Left lung (tissue), 10 donors: ENCODE measurements around the gene B4GALT4. TPM values are rescaled to one million over a fixed set of nuclear protein-coding genes. Genes with fewer than 3 reads are reported as not detected.
"Not testable (repeated sequence)": the region's sequence is repeated elsewhere in the genome, so short reads cannot be mapped to it uniquely, and the experiment has no call there.

Experiments
- ATAC-seq: fragments of 200-7000 bp; cut with Tn5 transposase; one replicate; pipeline ENCODE4 v1.9.1; 2020; ENCODE audit warnings: moderate library complexity
- DNase-seq, 4 donors: peaks; one replicate each; pipeline ENCODE4 v3.0.0-alpha.2; 2013 to 2020
- H3K27ac ChIP-seq, 2 donors: fragments of 200-600 bp; sonication (generic) in 1 of 2; one replicate each; pipeline versions ENCODE4 v1.5.0 to v1.8.0; 2020 to 2021
- H3K27me3 ChIP-seq, 2 donors: fragments of 200-600 bp; sonication (generic) in 1 of 2; one replicate each; pipeline versions ENCODE4 v1.5.0 to v1.8.0; 2020 to 2021
- H3K36me3 ChIP-seq, 2 donors: fragments of 200-600 bp; sonication (generic) in 1 of 2; one replicate each; pipeline versions ENCODE4 v1.5.0 to v1.8.0; 2020 to 2021
- H3K4me1 ChIP-seq, 2 donors: fragments of 200-600 bp; one replicate each; pipeline ENCODE4 v1.8.0; 2021
- H3K4me3 ChIP-seq, 2 donors: fragments of 200-600 bp; sonication (generic) in 1 of 2; one replicate each; pipeline versions ENCODE4 v1.5.0 to v1.8.0; 2020 to 2021; ENCODE audit warnings: mild to moderate bottlenecking in 1 of 2
- H3K9me3 ChIP-seq, 2 donors: fragments of 200-600 bp; sonication (generic) in 1 of 2; one replicate each; pipeline versions ENCODE4 v1.5.0 to v1.8.0; 2020 to 2021
- CTCF ChIP-seq, 2 donors: fragments of 200-600 bp; sonication (generic) in 1 of 2; IDR thresholded peaks; one replicate each; pipeline versions ENCODE4 v1.5.0 to v1.8.0; 2021; ENCODE audit warnings: antibody characterized with exemption in 2 of 2
- intact Hi-C, 2 donors: fragments of 100-400 bp; cut with DNase I; formaldehyde crosslinking; loops; one replicate each; pipeline versions ENCODE4 v1.11.2 to v1.14.2; 2022
- polyA plus RNA-seq, 6 donors: library from polyadenylated mRNA; unstranded; fragments of 120-200 nt; gene quantifications; one replicate each; pipeline ENCODE4 v1.2.1, GENCODE V29; 2013; ENCODE audit not compliant: insufficient read length in 6 of 6
- total RNA-seq, 2 donors: library from RNA; stranded (reverse); fragmentation: NEBNext Ultra II Directional; extraction: Animal tissue kit (Norgen Biotek cat#: 25700); gene quantifications; one replicate each; pipeline ENCODE4 v1.2.1, GENCODE V29; 2021
- donor health status: DM: no; HTN: yes; CAD: no.
- donor health status: DM: no; HTN: no; CAD: no.

B4GALT4 gene
- total and polyA plus RNA-seq, 8 donors, result 14.9 to 35.4 (median 29.2) TPM

GRCh38 chr3:119177321-119177720 lies 63.4 kb downstream of the B4GALT4 start:
- Histone ChIP-seq H3K9me3 (no peaks in the 10 kb centered on the region), H3K27me3 (peaks cover 0 to 6% of the 10 kb centered on the region in 2 donors), H3K4me3 (no peak overlapping the region), H3K27ac (no peak overlapping the region), H3K36me3 (no peaks in the 10 kb centered on the region), H3K4me1 (no peaks in the 10 kb centered on the region)
- ATAC-seq (no peak), DNase-seq (no peak)
- no peak for TF ChIP-seq CTCF (IDR thresholded peaks at IDR 0.05)
- intact Hi-C loops, result no loop called here

- intact Hi-C loops, result no loop called here
Observed at GRCh38 chr3:119176778-119177177, 63.9 kb downstream of the B4GALT4 start.

GRCh38 chr3:119175872-119176756 lies 64.6 kb downstream of the B4GALT4 start:
- ATAC-seq (no peak), DNase-seq (no peak)
- H3K9me3 ChIP-seq, result no peaks in the 10 kb centered on the region
- no peaks in the 10 kb centered on the region for H3K4me1 ChIP-seq
- no peak for TF ChIP-seq CTCF (IDR thresholded peaks at IDR 0.05)
- no peaks in the 10 kb centered on the region for H3K36me3 ChIP-seq
- H3K27me3 ChIP-seq, result peaks cover 0 to 6% of the 10 kb centered on the region in 2 donors
- H3K27ac ChIP-seq, result no peak overlapping the region
- intact Hi-C loops, result no loop called here
- no peak overlapping the region for H3K4me3 ChIP-seq

More at GRCh38 chr3:119176778-119177177, 63.9 kb downstream of the B4GALT4 start:
- H3K4me1 ChIP-seq, result no peaks in the 10 kb centered on the region
- H3K9me3 ChIP-seq, result no peaks in the 10 kb centered on the region
- H3K4me3 ChIP-seq, result no peak overlapping the region
- peaks cover 0 to 6% of the 10 kb centered on the region in 2 donors for H3K27me3 ChIP-seq
- H3K36me3 ChIP-seq, result no peaks in the 10 kb centered on the region
- no peak for DNase-seq
- no peak overlapping the region for H3K27ac ChIP-seq
- no peak for TF ChIP-seq CTCF (IDR thresholded peaks at IDR 0.05)
- ATAC-seq, result no peak

DNA sequence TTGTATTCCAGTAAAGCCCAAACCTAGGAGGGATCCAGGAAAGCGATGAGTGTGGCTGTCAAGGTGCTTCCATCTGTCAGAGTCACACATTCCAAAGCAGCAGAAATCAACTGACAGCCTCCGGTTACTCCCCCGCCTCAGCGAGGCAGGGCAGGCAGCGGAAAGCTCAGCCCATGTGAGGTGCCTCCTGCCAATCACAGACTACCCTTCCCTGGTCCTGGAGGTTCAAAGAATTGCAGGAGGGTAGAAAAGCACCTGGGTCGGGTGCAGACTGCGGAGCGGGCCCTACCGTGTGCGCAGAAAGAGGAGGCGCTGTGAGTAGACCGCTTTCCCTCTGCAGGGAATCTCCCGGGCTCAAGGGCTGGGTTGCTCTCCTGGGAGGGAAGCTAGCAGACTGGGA lies 67.4 kb downstream of the B4GALT4 start, which contains the start of gene UPK1B:
Gene UPK1B, plus strand, starts transcription at position 274 of the 400 bp plus-strand sequence. CDS start 13,144 bp downstream, outside the sequence.
- Histone ChIP-seq H3K4me3 (no peak within 1 kb of the TSS), H3K36me3 (no peaks in the 10 kb centered on the region), H3K27me3 (peaks cover 0 to 6% of the 10 kb centered on the region in 2 donors), H3K9me3 (no peaks in the 10 kb centered on the region), H3K4me1 (no peaks in the 10 kb centered on the region), H3K27ac (no peak within 1 kb of the TSS)
- intact Hi-C loops, result no loop called here
- DNase-seq (no peak), ATAC-seq (no peak)
- TF ChIP-seq CTCF (IDR thresholded peaks at IDR 0.05), result no peak

DNA sequence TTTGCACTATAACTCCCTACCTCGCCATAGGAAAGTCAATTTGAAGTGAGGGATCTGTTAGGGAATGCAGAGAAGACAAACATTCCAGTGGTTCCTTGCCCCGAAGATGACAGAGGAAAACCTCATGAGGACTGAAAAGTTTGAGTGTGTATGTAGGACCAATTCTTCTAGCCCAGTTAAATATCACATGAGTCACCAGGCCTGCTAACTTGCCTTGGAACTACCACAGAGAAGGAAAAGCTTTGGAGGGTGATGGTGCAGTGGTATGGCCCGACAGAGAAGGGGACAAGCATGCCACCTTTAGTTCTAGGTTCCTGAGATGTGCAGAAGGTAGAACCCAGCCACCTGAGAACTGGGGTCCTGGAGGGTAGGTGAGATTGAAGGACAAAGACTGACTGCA lies 69.9 kb downstream of the B4GALT4 start:
- Histone ChIP-seq H3K27ac (no peak overlapping the region), H3K9me3 (no peaks in the 10 kb centered on the region), H3K4me1 (no peaks in the 10 kb centered on the region), H3K4me3 (no peak overlapping the region), H3K27me3 (peaks cover 0 to 6% of the 10 kb centered on the region in 2 donors), H3K36me3 (no peaks in the 10 kb centered on the region)
- DNase-seq, result no peak
- no peak for ATAC-seq
- no peak for TF ChIP-seq CTCF (IDR thresholded peaks at IDR 0.05)
- intact Hi-C loops, result no loop called here

DNA sequence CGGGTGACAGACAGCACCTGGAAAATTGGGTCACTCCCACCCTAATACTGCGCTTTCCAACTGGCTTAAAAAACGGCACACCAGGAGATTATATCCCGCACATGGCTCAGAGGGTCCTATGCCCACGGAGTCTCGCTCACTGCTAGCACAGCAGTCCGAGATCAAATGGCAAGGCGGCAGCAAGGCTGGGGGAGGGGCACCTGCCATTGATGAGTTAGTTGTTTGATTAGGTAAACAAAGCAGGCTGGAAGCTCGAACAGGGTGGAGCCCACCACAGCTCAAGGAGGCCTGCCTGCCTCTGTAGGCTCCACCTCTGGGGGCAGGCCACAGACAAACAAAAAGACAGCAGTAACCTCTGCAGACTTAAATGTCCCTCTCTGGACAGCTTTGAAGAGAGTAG lies 75.9 kb downstream of the B4GALT4 start:
- H3K9me3 ChIP-seq, DNase-seq, H3K36me3 ChIP-seq, intact Hi-C loops, H3K4me1 ChIP-seq, H3K4me3 ChIP-seq, H3K27me3 ChIP-seq, H3K27ac ChIP-seq, ATAC-seq: not testable (repeated sequence)
